GM18873 (cell line): ENCODE measurements around the gene AFMID.

Experiments used
- ATAC-seq: cut with Tn5 transposase; IDR thresholded peaks from one replicate; pipeline ENCODE4 v1.9.1; 2021; ENCODE audit warnings: mild to moderate bottlenecking, moderate library complexity, moderate number of reproducible peaks; ENCODE audit not compliant: unreplicated experiment, low FRiP score

AFMID gene

GRCh38 chr17:78176548-78177025 is 10.6 kb upstream of the AFMID start:
- no peak for ATAC-seq

- ATAC-seq, result no peak
Observed at GRCh38 chr17:78179372-78179771, 7.8 kb upstream of the AFMID start.

- ATAC-seq, result no peak
Observed at GRCh38 chr17:78180083-78180482, 7.1 kb upstream of the AFMID start.

- ATAC-seq, result no peak
Observed at GRCh38 chr17:78180508-78180907, 6.7 kb upstream of the AFMID start.

- no peak for ATAC-seq
Observed at GRCh38 chr17:78182504-78182903, 4.7 kb upstream of the AFMID start.

- ATAC-seq, result no peak
Observed at GRCh38 chr17:78183916-78184315, 3.2 kb upstream of the AFMID start.

- no peak for ATAC-seq
Observed at GRCh38 chr17:78184351-78184750, 2.8 kb upstream of the AFMID start.

GRCh38 chr17:78184868-78185267 is 2.3 kb upstream of the AFMID start:
- ATAC-seq, result no peak

- no peak for ATAC-seq
Observed at GRCh38 chr17:78185981-78186691, 1.0 kb upstream of the AFMID start.

- ATAC-seq, result no peak
Observed at GRCh38 chr17:78196716-78197115, 9.6 kb downstream of the AFMID start.

- ATAC-seq, result no peak
Observed at GRCh38 chr17:78197147-78197832, 10.1 kb downstream of the AFMID start.

GRCh38 chr17:78200451-78200850 is 13.3 kb downstream of the AFMID start:
- no peak for ATAC-seq

- no peak for ATAC-seq
Observed at GRCh38 chr17:78202666-78203065, 15.5 kb downstream of the AFMID start.

- no peak for ATAC-seq
Observed at GRCh38 chr17:78204387-78205123, 17.4 kb downstream of the AFMID start.

GRCh38 chr17:78205124-78205775 is 18.1 kb downstream of the AFMID start:
- ATAC-seq, result no peak

- no peak for ATAC-seq
Observed at GRCh38 chr17:78206298-78206697, 19.1 kb downstream of the AFMID start.

GRCh38 chr17:78208486-78208885 is 21.3 kb downstream of the AFMID start:
- ATAC-seq, result no peak

- ATAC-seq, result no peak
Observed at GRCh38 chr17:78210111-78210510, 22.9 kb downstream of the AFMID start.

GRCh38 chr17:78211032-78211431 is 23.9 kb downstream of the AFMID start:
- no peak for ATAC-seq

GRCh38 chr17:78214016-78214705 is 27.0 kb downstream of the AFMID start, which contains the start of gene BIRC5:
Gene BIRC5 (plus strand): TSS chr17:78214253. CDS start chr17:78214317, 64 bp downstream.
- ATAC-seq, result no peak
